ENCODE results near the gene CDC42EP2.

CDC42EP2 gene

DNA sequence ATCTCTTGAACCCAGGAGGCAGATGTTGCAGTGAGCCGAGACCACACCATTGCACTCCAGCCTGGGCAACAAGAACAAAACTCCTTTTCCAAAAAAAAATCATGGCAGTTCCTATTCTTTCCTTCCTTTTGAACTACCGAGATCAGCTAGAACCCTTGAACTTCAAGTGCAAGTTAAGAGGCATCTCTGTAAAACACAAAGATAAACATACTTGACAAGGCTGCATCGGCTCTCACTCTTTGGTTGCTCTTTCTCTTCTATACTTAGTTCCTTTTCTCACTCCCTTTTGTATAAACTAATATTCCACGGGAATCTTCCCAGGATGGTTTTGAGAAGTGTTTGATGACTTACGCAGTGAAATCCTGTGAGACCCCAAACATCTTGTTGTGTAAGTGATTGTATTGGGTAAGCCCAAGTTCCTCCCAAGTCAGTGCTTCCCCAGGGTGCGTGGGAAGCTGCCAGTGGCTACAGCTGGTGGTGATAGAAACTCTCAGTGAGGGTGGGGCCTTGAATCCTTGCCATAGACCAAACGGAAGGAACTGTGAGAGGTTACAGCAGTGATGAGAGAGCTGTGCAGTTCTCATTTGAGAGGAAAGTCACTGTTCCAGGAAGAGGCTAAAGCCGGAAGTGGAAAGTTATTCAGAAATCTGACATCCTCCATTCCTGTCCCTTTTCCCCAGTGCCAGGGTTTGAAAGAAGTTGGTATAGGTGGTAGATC is 24.1 kb upstream of the CDC42EP2 start:
- peaks cover 32% of the 10 kb centered on the region for H3K36me3 Mint-ChIP-seq (ENCODE audit: insufficient read depth)

DNA sequence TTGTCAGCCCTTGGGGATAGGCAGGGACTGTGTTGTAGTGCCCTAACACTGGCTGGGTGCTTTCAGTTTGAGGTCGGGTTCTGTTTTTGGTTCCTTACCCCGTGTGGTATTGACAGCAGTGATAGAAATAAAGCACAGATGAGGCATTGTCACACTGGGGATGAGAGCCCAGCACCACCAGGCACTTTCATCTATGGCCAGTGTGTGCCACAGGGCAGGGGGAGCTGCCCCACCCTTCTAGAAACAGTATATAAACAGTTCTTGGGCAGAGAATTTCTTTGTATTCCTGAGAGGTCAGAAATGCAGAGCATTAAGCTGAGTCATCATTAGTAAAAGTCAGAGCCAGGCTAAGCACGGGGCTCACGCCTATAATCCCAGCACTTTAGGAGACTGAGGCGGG is 23.1 kb upstream of the CDC42EP2 start:
- H3K4me1 Mint-ChIP-seq (ENCODE audit: low read depth in 2 of 2): no peaks in the 10 kb centered on the region
- H3K36me3 Mint-ChIP-seq (ENCODE audit: insufficient read depth): peaks cover 32% of the 10 kb centered on the region
- no peaks in the 10 kb centered on the region for H3K9me3 Mint-ChIP-seq
- no peaks in the 10 kb centered on the region for H3K27me3 Mint-ChIP-seq
- H3K27ac Mint-ChIP-seq: peak overlapping the region in 1 of 2 donors; percentile 75
- DNase-seq: no peak
- ATAC-seq (replicated peaks): no peak
- no peak overlapping the region for H3K4me3 Mint-ChIP-seq

More for the DNA sequence above, 24.1 kb upstream of the CDC42EP2 start:
- DNase-seq (no peak), ATAC-seq (replicated peaks) (no peak)
- no peaks in the 10 kb centered on the region for H3K27me3 Mint-ChIP-seq
- H3K4me1 Mint-ChIP-seq (ENCODE audit: low read depth in 2 of 2): no peaks in the 10 kb centered on the region
- peak overlapping the region in 1 of 2 donors; percentile 75 for H3K27ac Mint-ChIP-seq
- no peak overlapping the region for H3K4me3 Mint-ChIP-seq
- no peaks in the 10 kb centered on the region for H3K9me3 Mint-ChIP-seq

DNA sequence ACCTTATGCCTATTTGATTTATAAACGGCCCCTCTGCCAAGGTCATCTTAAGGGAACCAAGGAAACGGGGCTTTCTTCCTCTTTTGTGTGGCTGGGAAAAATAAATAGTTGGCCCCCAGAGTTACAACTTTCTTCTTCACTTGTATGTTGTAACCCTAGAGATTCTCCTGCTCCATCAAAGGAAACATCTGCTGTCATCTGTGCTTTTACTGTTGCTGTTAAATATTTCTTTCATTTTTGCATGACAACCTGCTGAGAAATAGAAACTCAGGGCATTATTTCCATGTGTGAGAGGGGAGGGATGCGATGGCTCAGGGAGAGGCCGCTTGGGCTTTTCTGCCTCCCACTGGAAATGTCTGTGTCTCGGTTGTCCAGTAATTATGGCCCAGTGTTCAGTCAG is 21.8 kb upstream of the CDC42EP2 start:
- Mint-ChIP-seq H3K27me3 (no peaks in the 10 kb centered on the region), H3K27ac (no peak overlapping the region), H3K4me3 (no peak overlapping the region), H3K9me3 (no peaks in the 10 kb centered on the region), H3K36me3 (ENCODE audit: insufficient read depth) (peaks cover 32% of the 10 kb centered on the region), H3K4me1 (ENCODE audit: low read depth in 2 of 2) (no peaks in the 10 kb centered on the region)
- no peak for DNase-seq
- ATAC-seq (replicated peaks): no peak

DNA sequence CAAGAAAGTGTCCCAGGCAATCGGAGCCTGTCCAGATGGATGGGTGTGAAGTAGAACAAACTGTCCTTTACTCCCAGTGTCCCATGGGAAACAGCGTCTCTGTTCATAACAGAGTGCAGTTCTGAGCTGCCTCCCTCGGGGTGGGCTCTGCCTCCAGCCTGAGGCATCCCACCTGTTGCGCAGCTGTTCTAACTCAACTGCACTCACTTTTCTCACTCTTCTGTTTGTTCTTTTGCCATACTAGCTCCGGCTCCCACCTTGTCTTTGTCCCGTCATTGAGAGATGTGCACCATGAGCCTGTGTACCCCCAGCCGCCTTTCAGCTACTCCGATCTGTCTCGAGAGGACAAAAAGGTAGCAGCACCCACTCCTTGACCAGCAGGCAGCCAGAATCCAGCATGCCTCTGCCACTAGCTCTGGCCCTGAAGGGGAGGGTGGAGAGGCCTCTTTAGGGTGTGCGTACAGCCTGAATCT is 20.7 kb upstream of the CDC42EP2 start:
- ATAC-seq (replicated peaks): no peak
- H3K4me3 Mint-ChIP-seq: no peak overlapping the region
- H3K4me1 Mint-ChIP-seq (ENCODE audit: low read depth in 2 of 2): no peaks in the 10 kb centered on the region
- no peak overlapping the region for H3K27ac Mint-ChIP-seq
- DNase-seq: no peak
- no peaks in the 10 kb centered on the region for H3K9me3 Mint-ChIP-seq
- no peaks in the 10 kb centered on the region for H3K27me3 Mint-ChIP-seq
- H3K36me3 Mint-ChIP-seq (ENCODE audit: insufficient read depth): peaks cover 29% of the 10 kb centered on the region

DNA sequence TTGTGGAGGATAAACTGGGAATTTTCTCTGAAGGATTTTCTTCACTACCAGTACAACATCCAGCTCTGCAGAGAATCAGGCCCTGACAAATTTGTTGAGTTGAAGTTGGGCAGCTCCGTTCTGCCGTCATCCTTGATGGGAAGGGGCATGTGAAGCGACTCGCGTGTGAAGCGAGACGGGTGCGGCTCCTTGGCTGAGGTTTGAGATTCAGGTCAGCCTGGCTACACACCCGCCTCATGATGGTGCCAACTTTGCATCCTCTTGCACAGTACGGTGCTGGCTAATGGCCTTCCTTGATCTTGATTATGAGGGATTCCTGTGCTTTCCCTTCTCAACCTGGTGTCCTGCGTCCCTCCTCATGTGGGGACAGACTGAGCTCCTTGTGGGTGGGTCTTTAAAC is 19.7 kb upstream of the CDC42EP2 start:
- H3K27ac Mint-ChIP-seq: no peak overlapping the region
- H3K4me1 Mint-ChIP-seq (ENCODE audit: low read depth in 2 of 2): no peaks in the 10 kb centered on the region
- peaks cover 22% of the 10 kb centered on the region for H3K36me3 Mint-ChIP-seq (ENCODE audit: insufficient read depth)

DNA sequence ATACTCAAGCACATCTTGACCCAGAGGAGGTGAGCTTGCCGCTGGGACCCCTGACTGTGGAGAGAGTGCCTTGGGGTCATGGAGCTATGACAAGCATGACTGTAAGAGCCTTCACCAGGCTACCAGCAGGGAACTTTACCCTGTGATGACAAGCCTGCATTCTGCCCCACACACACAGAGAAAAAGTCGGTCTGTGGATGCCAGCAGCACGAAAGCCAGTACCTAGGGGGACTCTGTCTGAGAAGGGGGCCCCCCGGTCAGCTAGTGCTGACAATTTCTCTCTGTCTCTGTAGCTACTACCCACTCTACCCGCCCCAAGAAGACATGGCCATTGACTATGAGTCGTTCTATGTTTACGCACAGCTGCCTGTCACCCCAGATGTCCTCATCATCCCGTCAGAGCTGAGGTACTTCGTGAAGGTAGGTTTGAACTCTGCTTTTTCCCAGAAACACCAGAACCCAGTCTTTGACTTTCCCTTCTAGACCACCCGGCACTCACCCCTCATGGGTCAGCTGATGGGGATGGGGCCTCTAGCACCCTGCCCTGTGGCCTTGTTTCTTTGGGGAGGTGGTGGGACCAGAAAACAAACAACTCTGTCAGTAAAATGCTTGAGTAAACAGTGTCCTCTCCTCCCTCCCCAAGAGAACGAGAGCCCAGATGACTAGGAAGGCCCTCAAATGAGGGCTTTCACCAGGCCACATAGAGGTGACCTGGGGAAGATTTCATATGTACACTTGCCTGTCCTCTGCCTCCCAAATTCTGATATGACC is 18.9 kb upstream of the CDC42EP2 start:
- no peak for DNase-seq
- no peaks in the 10 kb centered on the region for H3K27me3 Mint-ChIP-seq
- no peak overlapping the region for H3K4me3 Mint-ChIP-seq
- no peaks in the 10 kb centered on the region for H3K9me3 Mint-ChIP-seq
- peaks cover 15% of the 10 kb centered on the region for H3K36me3 Mint-ChIP-seq (ENCODE audit: insufficient read depth)
- H3K4me1 Mint-ChIP-seq (ENCODE audit: low read depth in 2 of 2): no peaks in the 10 kb centered on the region
- no peak overlapping the region for H3K27ac Mint-ChIP-seq
- ATAC-seq (replicated peaks): no peak

More for the DNA sequence above, 19.7 kb upstream of the CDC42EP2 start:
- Mint-ChIP-seq H3K4me3 (no peak overlapping the region), H3K9me3 (no peaks in the 10 kb centered on the region), H3K27me3 (no peaks in the 10 kb centered on the region)
- DNase-seq: no peak
- no peak for ATAC-seq (replicated peaks)

DNA sequence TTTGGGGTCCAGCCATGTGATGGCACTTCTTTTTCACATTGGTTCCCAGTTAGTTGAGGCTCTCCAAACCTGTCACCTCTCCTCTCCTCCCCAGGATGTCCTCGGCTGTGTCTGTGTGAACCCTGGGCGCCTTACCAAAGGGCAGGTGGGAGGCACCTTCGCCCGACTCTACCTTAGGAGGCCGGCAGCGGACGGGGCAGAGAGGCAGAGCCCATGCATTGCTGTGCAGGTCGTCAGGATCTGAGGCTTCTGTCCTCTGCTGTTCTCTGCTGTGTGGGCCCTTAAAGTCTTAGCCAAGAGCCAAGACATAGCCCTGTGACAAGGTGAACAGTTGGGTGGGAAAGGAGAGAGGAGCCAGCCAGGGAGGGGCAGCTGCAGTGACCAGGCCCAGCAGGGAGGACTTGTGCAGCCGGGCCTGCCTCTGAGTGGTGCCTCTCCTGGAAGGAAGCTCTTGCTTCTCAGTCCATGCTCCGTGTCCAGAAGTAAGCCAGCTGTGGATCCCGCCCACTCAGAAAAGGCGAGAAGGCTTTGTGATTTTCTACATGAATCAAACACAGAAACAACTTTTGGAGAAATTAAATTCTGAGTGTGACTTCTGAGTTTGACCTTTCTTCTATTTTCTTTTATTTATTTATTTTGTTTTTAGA is 17.5 kb upstream of the CDC42EP2 start:
- Mint-ChIP-seq H3K27me3 (no peaks in the 10 kb centered on the region), H3K27ac (peak overlapping the region in 1 of 2 donors; percentile 75), H3K36me3 (ENCODE audit: insufficient read depth) (peaks cover 14% of the 10 kb centered on the region), H3K4me1 (ENCODE audit: low read depth in 2 of 2) (no peaks in the 10 kb centered on the region), H3K9me3 (no peaks in the 10 kb centered on the region), H3K4me3 (no peak overlapping the region)
- no peak for DNase-seq
- no peak for ATAC-seq (replicated peaks)

DNA sequence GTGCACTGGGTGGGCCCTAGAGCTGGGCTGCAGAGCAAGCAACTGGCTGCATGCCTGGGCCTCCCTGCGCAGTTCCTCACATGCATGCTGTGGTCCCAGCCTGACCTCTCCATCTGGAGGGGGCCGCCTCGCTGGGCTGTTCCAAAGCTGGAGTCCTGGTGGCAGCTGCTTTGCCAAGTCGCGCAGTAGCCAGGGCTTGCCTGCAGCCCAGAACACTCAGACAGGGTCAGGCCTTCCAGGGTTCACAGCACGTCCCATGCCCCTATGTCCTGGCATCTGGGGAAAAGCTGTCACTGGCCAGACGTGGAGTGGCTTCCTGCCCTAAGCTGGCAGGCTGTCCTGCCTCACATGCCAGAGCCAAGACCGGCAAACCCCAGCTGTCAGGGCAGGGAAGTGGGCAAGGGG is 16.5 kb upstream of the CDC42EP2 start:
- Mint-ChIP-seq H3K36me3 (ENCODE audit: insufficient read depth) (peaks cover 14% of the 10 kb centered on the region), H3K4me3 (no peak overlapping the region), H3K4me1 (ENCODE audit: low read depth in 2 of 2) (no peaks in the 10 kb centered on the region), H3K27ac (no peak overlapping the region), H3K9me3 (no peaks in the 10 kb centered on the region), H3K27me3 (no peaks in the 10 kb centered on the region)
- ATAC-seq (replicated peaks) (no peak), DNase-seq (no peak)

DNA sequence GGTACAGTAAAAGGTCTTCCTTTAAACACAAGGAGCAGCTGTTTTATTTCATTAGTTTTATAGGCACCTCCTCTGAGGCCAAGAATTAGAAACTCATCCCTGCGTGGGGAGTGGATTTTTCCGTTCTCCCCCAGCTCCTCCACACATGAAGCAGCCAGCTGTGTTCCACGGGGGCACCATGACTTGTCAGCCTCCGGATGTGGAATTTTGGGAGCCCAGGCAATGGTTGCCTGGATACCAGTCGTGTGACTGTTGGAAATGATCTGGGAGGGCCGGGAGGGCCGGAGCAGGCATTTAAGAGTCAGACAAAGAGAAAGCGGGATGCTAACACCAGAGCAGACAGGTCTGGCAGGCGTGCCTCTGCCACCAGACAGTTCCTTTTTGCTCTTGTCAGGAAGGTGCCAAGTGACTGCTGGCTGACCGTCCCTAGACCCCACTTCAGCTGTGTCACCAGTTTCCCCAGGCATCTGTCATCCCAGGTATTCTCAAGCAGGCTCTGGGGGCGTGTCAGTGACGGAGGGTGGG is 15.9 kb upstream of the CDC42EP2 start:
- H3K27me3 Mint-ChIP-seq: no peaks in the 10 kb centered on the region
- DNase-seq: no peak
- no peaks in the 10 kb centered on the region for H3K9me3 Mint-ChIP-seq
- H3K4me1 Mint-ChIP-seq (ENCODE audit: low read depth in 2 of 2): no peaks in the 10 kb centered on the region
- H3K36me3 Mint-ChIP-seq (ENCODE audit: insufficient read depth): peaks cover 14% of the 10 kb centered on the region
- H3K27ac Mint-ChIP-seq: no peak overlapping the region
- no peak for ATAC-seq (replicated peaks)
- H3K4me3 Mint-ChIP-seq: no peak overlapping the region

DNA sequence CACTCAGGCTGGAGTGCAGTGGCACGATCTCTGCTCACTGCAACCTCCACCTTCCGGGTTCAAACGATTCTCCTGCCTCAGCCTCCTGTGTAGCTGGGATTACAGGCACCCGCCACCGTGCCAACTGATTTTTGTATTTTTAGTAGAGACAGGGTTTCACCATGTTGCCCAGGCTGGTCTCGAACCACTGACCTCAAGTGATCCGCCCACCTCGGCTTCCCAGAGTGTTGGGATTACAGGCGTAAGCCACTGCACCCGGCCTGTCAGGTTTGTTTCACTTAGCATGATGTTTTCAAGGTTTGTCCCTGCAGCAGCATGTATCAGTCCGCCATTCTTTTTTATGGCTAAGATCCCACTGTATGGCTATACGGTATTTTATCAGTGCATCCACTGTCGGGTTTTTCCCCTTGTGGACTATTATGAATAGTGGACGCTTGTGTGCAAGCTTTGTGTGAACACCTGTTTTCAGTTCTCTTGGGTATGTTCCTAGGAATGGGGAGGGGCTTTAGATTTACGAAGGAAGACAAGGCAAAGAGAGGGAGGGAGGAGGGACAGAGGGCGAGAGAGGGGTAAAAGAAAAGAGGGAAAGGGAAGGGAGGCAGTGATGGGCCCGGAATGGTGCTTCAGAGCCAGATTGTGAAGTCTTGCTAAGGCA is 13.9 kb upstream of the CDC42EP2 start:
- Mint-ChIP-seq H3K4me1 (ENCODE audit: low read depth in 2 of 2) (no peaks in the 10 kb centered on the region), H3K27ac (no peak overlapping the region), H3K27me3 (no peaks in the 10 kb centered on the region), H3K36me3 (ENCODE audit: insufficient read depth) (peaks cover 4% of the 10 kb centered on the region), H3K9me3 (no peaks in the 10 kb centered on the region), H3K4me3 (no peak overlapping the region)
- DNase-seq (no peak), ATAC-seq (replicated peaks) (no peak)

DNA sequence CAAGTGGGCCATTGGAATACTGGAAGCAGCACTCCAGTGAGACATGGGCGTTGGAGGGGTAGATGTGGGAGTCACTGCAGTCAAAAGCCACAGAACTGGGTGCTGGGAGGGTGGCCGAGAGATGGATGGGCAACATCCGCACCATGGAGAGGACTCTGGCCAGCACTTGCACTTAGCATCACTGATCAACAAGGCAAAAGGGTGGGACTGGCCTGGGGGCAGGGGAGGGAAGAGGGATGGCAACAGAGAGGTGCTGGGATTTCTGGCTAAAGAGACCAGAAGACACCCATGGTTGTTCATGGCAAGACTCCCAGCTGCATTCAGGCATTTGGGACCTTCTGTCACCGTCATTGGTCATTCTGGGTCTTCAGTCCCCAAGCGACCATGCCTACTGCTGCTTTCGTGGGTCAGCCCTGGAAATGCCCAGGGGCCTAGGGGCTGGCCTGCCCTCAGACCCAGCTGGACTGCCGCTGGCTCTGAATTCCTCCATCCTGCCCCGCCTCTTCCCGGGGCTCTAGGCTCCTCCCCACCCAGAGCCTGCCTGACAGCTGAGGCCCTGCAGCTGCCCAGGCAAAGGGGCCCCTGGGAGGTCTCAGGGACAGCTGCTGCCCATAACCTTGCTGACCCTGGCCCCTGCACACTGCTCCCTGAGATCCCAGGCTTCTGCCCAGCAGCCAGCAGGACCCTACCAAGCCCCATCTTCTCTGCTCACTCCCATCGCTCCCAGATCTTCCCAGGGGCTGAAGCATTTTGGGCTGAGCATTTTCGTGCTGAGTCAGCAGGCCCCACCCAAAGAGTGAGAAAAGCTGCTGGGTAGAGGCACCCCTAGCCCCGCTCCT is 13.0 kb upstream of the CDC42EP2 start:
- no peaks in the 10 kb centered on the region for H3K27me3 Mint-ChIP-seq
- H3K4me3 Mint-ChIP-seq: no peak overlapping the region
- H3K4me1 Mint-ChIP-seq (ENCODE audit: low read depth in 2 of 2): no peaks in the 10 kb centered on the region
- ATAC-seq (replicated peaks): no peak
- DNase-seq: no peak
- H3K9me3 Mint-ChIP-seq: no peaks in the 10 kb centered on the region
- H3K27ac Mint-ChIP-seq: no peak overlapping the region
- peaks cover 4% of the 10 kb centered on the region for H3K36me3 Mint-ChIP-seq (ENCODE audit: insufficient read depth)

DNA sequence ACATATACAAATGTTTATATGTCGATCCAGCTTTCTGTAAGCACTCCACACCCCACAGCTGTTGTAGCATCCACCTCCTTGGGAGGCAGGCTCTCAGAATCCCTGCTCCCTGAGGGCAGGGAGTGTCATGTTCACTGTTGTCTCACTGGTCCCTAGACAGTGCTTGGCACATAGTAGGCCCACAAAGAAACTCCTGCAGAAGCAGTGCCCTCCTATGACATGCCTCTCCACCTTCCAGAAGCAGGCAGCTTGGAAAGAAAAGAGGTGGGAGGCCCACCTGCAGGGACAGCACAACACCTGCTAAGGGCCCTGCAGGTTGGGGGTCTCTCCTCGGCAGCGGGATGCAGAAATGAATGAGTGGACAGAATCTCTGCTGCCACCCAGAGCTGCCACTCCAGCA is 11.1 kb upstream of the CDC42EP2 start:
- H3K4me1 Mint-ChIP-seq (ENCODE audit: low read depth in 2 of 2): no peaks in the 10 kb centered on the region
- no peaks in the 10 kb centered on the region for H3K27me3 Mint-ChIP-seq
- DNase-seq: no peak

More for the DNA sequence above, 11.1 kb upstream of the CDC42EP2 start:
- no peak for ATAC-seq (replicated peaks)
- H3K4me3 Mint-ChIP-seq: no peak overlapping the region
- H3K27ac Mint-ChIP-seq: peak overlapping the region in 1 of 2 donors; percentile 63
- peaks cover 4% of the 10 kb centered on the region for H3K36me3 Mint-ChIP-seq (ENCODE audit: insufficient read depth)
- H3K9me3 Mint-ChIP-seq: no peaks in the 10 kb centered on the region
